Panc1 (cell line): ENCODE data around the gene SH3GL1.

ENCODE experiments used
- CTCF ChIP-seq: fragments of 450-650 bp; IDR thresholded peaks from 2 replicates; pipeline ENCODE4 v1.5.1; 2017; ENCODE audit warnings: mild to moderate bottlenecking
- POLR2AphosphoS5 ChIP-seq: IDR thresholded peaks from 2 replicates; pipeline ENCODE4 v1.6.1; 2012; ENCODE audit warnings: mild to moderate bottlenecking, low read depth, low read length, moderate library complexity
- TCF7L2 ChIP-seq: IDR thresholded peaks from 2 replicates; pipeline ENCODE4 v1.6.1; 2011; ENCODE audit warnings: mild to moderate bottlenecking, low read depth, low read length, inconsistent platforms

DNA sequence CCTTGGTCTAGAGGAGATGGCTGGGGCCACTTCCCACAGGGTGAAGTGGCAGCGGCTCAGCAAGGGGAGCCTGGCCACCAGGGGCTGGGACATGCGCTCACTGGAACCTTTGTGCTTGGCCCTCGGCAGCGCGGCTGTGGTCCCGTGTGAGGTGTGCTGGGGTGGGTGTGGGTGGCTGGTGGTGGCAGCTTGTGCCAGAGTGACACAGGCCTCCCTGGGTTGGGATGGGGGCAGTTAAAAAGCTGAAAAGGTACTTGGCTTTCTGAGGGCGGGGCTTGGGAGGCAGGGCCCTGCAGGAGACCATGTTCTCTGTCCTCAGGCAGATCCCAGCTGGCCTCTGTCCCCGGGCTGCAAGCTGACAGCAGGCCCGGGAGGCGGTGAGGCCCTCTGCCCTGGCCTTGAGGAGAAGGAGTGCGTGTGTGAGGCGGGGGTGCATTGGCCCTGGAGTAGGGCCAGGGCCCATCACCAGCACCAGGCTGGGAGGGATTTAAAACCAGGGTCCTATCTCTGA is 39.7 kb downstream of the SH3GL1 start:
- TF ChIP-seq CTCF (no peak), TCF7L2 (no peak), POLR2AphosphoS5 (no peak)
